WTC11 (cell line): ENCODE results near the gene CNTRL.

Experiments used
- CTCF ChIP-seq: fragments of 200-600 bp; IDR thresholded peaks from 2 replicates; pipeline ENCODE4 v1.8.0; 2022; ENCODE audit warnings: antibody characterized with exemption
- NFATC4 ChIP-seq: fragments of 250-450 bp; sonication (Bioruptor Pico); IDR thresholded peaks from 2 replicates; pipeline ENCODE4 v1.9.0; 2021; ENCODE audit warnings: mild to moderate bottlenecking
- NR3C1 ChIP-seq: sonication (generic); formaldehyde crosslinking; conservative IDR thresholded peaks from 2 replicates; pipeline ENCODE4 v1.8.1; 2023; ENCODE audit warnings: low read depth, mild to moderate bottlenecking, missing genetic modification reagents
- ZNF512 ChIP-seq: sonication (generic); formaldehyde crosslinking; IDR thresholded peaks from 2 replicates; pipeline ENCODE4 v1.8.1; 2022; ENCODE audit warnings: missing genetic modification reagents, borderline replicate concordance

- no peak for TF ChIP-seq NR3C1 (CRISPR knock-in tag)
- no peak for TF ChIP-seq CTCF
- no peak for TF ChIP-seq ZNF512 (CRISPR knock-in tag)
- TF ChIP-seq NFATC4: no peak
Observed at GRCh38 chr9:121026260-121026691, 48.5 kb upstream of the CNTRL start.
